GM10248 (cell line): ENCODE results near the gene IPP.
"Not testable (repeated sequence)": the region's sequence is repeated elsewhere in the genome, so short reads cannot be mapped to it uniquely, and the experiment has no call there.

Source experiments
- CTCF ChIA-PET: fragments of 300-600 bp; sonication (Branson Sonifier 250); formaldehyde crosslinking; extraction: SDS; loops from one replicate; lab custom pipeline; 2021; ENCODE audit warnings: antibody characterized with exemption; lab: Yijun Ruan, JAX
- POLR2A ChIA-PET: fragments of 350-650 bp; sonication (Branson Sonifier 250); formaldehyde crosslinking; extraction: SDS; loops from one replicate; lab custom pipeline; 2020; ENCODE audit warnings: antibody characterized with exemption; lab: Yijun Ruan, JAX
- DNase-seq: peaks from one replicate; pipeline ENCODE4 v3.0.0; 2012; ENCODE audit errors: extremely low spot score
- CTCF ChIP-seq: IDR thresholded peaks from 2 replicates; pipeline ENCODE4 v1.5.1; 2012; ENCODE audit warnings: mild to moderate bottlenecking, low read depth; ENCODE audit errors: extremely low read depth, missing control alignments, control extremely low read depth

Gene IPP

GRCh38 chr1:45765999-45766792 lies 15.7 kb upstream of the IPP start:
- TF ChIP-seq CTCF: no peak
- no peak for DNase-seq
- ChIA-PET POLR2A (no interaction called here), CTCF (no interaction called here)

- ChIA-PET CTCF (interaction anchor here (1.0 to 1.4 kb wide), 2 partner anchors 9 to 18 kb away, joined by 3 to 5 read pairs; no protein-coding TSS in a partner anchor), POLR2A (no interaction called here)
- TF ChIP-seq CTCF: no peak
- no peak for DNase-seq
These were observed 11.8 kb upstream of the IPP start for GRCh38 chr1:45762291-45762690.

GRCh38 chr1:45755697-45756096 lies 5.2 kb upstream of the IPP start:
- TF ChIP-seq CTCF: no peak
- CTCF ChIA-PET: no interaction called here
- no peak for DNase-seq
- POLR2A ChIA-PET: no interaction called here

- CTCF ChIA-PET: interaction anchor here (1.0 kb wide), 1 partner anchor 9 kb away, joined by 3 read pairs; no protein-coding TSS in a partner anchor
- POLR2A ChIA-PET: no interaction called here
- no peak for TF ChIP-seq CTCF
- DNase-seq: no peak
These were observed 3.0 kb upstream of the IPP start for GRCh38 chr1:45753248-45754037.

- no peak for DNase-seq
- no peak for TF ChIP-seq CTCF
- POLR2A ChIA-PET: no interaction called here
- CTCF ChIA-PET: interaction anchor here (1.0 kb wide), 1 partner anchor 10 kb away, joined by 3 read pairs; no protein-coding TSS in a partner anchor
These were observed 2.1 kb upstream of the IPP start for GRCh38 chr1:45752441-45753052.

- no peak for DNase-seq
- ChIA-PET POLR2A (no interaction called here), CTCF (no interaction called here)
- TF ChIP-seq CTCF: no peak
These were observed 1.6 kb upstream of the IPP start for GRCh38 chr1:45752014-45752413.

GRCh38 chr1:45751039-45751838 lies 786 bp upstream of the IPP start:
- CTCF ChIA-PET: interaction anchor here (1.1 kb wide), 1 partner anchor 12 kb away, joined by 4 read pairs; no protein-coding TSS in a partner anchor
- POLR2A ChIA-PET: interaction anchor here (0.6 kb wide), 1 partner anchor 262 kb away, joined by 3 read pairs; no protein-coding TSS in a partner anchor
- not testable (repeated sequence) for DNase-seq
